Renal pelvis (tissue), 4 donors: Measurements from ENCODE around the gene RASSF1. TPM values are rescaled to one million over a fixed set of nuclear protein-coding genes. Genes with fewer than 3 reads are reported as not detected.

Experiments used
- DNase-seq: peaks from one replicate; pipeline ENCODE4 v3.0.0-alpha.2; 2013
- polyA plus RNA-seq, 3 donors: library from polyadenylated mRNA; unstranded; fragments of 120-200 nt; gene quantifications; one replicate each; pipeline ENCODE4 v1.2.1, GENCODE V29; 2013; ENCODE audit not compliant: insufficient read length in 3 of 3

Gene RASSF1
- polyA plus RNA-seq, 3 donors = 21.0 to 22.6 (median 21.5) TPM

GRCh38 chr3:50371133-50371685 lies 30.6 kb upstream of the RASSF1 start:
- DNase-seq = no peak

DNA sequence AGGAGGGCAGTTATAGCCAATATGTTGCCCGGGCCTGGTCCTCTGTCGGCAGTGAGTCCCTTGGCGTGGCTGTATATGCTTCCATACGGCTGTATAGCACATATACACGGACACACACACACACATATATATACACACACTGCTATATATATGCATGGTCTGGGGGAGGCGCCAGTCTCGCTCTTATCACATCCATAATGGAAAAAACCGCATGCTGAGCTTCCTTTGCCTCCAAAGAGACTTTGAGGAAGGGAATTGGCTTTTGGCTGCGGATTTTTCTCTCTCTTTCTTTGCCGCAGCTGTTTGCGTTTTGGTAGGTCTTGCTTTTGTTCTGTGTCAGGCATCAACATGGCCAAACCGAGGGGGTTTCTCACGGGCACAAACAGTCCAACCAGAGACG lies 30.0 kb upstream of the RASSF1 start:
- no peak for DNase-seq

DNA sequence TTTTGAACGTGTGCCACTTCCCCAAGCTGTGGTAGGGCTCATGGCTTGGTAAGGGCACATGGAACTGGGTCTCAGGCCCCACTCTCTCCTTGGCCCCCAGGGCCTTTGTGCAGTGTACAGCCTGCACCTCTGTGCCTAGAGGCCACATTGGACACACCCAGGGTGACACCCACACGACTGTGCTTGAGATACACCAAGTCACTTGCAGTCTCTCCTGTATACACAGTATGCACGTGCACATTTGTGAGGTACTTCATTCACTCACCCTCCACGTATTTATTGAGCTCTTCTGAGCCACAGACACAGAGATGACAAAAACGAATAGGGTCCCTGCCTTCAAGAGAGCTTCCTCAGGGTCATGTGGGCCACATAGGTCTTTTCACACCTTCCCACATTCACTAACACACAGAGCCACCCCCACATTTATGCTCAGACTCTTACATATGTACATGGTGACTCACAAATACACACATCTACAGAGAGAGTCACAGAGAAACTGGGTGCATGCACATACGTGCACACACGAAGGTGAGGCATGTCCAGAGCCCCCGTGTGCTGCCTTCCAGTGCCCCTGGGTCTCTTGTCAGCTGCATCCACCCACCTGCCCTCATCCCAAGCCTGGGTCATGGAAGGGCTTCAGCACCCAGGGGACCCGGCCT lies 28.5 kb upstream of the RASSF1 start:
- no peak for DNase-seq

DNA sequence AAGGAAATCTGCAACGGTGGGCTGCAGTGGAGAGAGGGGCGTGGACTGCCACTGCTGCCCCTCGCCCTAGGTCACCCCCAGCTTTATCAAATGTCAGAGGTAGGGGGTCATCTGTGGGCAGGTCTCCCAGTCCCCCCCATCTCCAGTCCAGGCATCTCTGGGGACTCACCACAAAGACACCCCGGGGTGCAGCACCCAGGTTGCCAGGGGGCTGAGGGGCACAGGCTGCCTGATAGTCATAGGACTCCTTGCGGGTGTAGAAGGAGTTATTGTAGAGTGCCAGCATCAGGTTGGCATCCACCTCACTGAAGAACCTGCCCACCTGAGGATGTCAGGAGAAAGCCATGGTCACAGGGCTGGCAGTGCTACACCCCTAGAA lies 25.2 kb upstream of the RASSF1 start:
- no peak for DNase-seq

GRCh38 chr3:50365080-50365841 lies 24.6 kb upstream of the RASSF1 start:
- peak; percentile 76 for DNase-seq

GRCh38 chr3:50364573-50365079 lies 24.0 kb upstream of the RASSF1 start:
- no peak for DNase-seq

DNA sequence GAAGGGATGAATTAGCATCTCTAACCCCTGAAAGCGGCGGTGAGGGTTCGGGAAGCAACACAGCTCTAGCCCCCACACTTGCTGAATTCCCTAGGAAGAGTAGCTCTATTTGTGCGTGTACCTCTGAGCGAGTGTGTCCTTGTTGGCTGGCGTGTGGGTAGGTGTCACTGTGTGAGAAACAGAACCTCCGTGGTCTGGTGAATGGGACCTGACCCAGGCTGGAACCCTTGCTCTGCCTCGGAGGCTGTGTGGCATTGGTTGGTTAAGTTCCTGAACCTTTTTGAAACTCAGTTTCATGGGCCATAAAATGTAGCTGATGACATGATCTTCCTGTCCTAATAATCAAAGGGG lies 19.1 kb upstream of the RASSF1 start:
- no peak for DNase-seq

- DNase-seq = peak; percentile 98
Measured at GRCh38 chr3:50358911-50359759, 18.5 kb upstream of the RASSF1 start, which contains the start of gene TMEM115. TMEM115 (minus strand) TSS chr3:50359521; CDS start chr3:50359063, 458 bp downstream.

GRCh38 chr3:50358355-50358910 lies 17.8 kb upstream of the RASSF1 start:
- DNase-seq = no peak

DNA sequence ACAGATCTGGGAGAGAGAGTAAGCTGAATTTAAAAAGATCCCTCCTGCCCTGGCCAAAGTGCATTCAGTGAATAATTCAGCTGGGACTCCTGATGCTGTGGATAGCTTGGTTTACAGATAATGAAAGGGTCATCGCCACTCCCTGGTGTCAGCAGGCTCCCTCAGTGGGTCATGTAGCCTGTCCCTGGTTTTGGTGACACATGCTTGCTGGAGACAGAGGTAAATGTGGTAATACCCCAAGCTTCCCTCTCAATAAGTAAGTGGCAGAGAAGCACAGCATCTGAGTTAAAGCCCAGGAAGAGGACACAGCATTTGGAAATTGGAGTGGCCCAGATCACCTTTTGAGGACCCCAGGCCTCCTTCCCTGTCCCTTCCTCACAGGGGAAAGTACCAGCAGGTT lies 16.8 kb upstream of the RASSF1 start:
- DNase-seq = no peak

DNA sequence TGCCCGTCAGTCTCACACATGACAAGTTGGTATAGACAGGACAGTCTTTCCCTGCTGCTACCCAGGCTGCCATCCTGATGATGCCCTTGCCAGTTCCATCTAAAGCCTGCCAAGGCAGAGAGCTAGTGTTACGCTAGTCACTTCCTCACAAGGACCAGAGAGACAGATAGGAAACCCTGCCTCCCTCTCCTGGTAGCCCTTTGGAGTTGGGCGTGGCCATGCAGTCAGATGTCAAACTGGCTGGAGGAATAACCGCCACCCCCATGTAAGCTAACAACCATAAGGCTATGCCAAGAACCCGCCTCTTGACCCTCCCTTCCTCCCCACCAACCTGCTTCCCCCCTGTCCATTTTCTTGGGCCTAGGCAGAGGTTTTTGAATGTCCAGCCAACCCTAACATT lies 15.9 kb upstream of the RASSF1 start:
- no peak for DNase-seq

- no peak for DNase-seq
Measured at GRCh38 chr3:50355829-50356552, 15.4 kb upstream of the RASSF1 start.

DNA sequence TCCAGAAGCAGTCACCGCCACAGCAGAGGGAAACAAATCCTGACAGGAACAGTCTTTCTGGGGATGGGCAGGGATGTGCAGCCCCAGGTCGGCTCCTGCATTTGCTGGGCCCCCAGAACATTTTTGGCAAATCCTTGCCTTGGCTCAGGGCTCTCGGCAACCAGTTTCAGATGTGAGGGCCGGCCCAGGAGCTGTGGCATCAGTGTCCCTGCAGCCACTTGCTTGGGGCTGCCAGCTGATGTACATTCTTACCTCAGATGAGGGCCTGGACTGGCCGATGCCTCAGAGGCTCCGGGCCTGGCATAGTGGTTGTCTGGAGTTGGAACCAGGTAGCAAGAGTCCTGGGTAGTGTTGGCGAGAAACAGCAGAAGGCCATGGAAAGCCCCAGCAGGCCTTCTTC lies 14.2 kb upstream of the RASSF1 start:
- no peak for DNase-seq

- DNase-seq = no peak
Measured at GRCh38 chr3:50354186-50354764, 13.6 kb upstream of the RASSF1 start.

DNA sequence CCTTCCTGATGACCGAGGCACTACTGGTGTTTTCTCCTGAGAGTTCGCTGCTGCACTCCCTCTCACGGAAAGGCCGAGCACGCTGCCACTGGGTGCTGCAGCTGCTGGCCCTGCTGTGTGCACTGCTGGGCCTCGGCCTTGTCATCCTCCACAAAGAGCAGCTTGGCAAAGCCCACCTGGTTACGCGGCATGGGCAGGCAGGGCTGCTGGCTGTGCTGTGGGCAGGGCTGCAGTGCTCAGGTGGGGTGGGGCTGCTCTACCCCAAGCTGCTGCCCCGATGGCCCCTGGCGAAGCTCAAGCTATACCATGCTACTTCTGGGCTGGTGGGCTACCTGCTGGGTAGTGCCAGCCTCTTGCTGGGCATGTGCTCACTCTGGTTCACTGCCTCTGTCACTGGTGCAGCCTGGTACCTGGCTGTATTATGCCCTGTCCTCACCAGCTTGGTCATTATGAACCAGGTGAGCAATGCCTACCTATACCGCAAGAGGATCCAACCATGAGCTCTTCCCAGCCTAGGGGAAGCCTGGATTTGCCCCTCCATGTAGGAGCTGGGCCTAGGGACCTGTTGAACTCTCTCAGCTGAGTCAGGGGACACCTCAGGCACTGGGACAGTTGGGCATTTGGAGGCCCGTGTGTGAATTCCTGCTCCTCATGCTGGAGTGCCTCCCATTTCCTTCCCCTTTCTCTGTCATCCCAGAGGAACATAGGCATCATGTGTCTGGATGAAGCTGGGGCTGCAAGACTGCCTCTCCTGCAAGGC lies 12.8 kb upstream of the RASSF1 start:
- DNase-seq = no peak

- DNase-seq = no peak
Measured at GRCh38 chr3:50352781-50353180, 12.1 kb upstream of the RASSF1 start.

DNA sequence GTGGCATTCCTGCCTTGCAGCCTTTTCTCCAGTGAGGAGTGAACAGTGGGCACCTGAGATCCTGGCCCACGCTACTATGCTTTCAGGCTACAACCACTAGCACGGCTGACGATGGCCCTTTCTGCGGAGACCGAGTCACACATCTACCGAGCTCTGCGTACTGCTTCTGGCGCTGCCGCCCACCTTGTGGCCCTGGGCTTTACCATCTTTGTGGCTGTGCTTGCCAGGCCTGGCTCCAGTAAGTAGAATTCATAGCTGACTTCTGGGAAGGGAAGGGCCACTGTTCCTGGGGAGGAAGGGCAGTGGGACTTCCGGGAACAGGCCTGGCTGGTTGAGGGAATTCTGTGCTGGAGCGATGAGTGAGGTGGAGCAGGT lies 10.7 kb upstream of the RASSF1 start:
- no peak for DNase-seq

DNA sequence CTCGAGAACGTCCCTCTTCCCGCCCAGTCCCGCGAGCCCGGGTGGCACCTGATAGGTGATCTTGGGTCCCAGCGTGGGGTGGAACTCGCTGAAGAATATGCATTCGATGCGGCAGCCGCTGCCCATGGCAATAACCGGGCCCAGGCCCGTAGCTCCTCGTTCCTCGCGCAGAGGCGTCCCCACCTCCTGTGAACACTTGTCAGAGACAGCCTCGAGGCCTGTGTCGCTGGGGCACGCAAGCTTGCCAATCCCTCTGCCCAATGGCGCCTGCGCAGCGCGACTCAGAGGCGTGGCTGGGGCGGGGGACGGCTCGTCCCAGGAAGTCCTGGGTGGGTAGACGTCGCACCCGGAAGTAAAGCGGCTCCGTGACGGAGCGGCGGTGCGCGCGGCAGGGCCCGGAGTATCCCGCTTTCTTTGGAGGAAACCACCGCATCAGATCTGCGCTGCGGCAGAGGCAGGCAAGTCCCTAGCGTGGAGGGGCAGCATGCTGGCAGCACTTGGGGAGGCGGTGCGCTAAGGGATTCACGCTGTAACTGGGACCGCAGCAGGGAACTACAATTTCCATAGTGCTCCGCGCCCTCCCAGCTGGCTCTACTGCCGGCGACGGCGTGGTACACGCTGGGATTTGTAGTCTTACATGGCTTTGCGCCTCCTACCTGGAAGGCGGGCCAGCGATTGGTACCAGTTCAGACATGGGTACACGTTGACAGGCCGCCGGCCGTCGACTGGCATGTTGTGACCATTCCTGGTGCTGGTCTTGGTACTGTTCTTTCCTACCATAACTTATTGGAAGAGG lies 10.1 kb upstream of the RASSF1 start, which contains the start of the genes CYB561D2 and NPRL2:
Gene CYB561D2, plus strand, starts transcription at position 336 of the 796 bp plus-strand sequence. CDS start 572 bp downstream, outside the sequence.
Gene NPRL2, minus strand, starts transcription at position 249 of the 796 bp plus-strand sequence. Its CDS starts 123 bp downstream, at position 126.
- DNase-seq = peak; percentile 92

DNA sequence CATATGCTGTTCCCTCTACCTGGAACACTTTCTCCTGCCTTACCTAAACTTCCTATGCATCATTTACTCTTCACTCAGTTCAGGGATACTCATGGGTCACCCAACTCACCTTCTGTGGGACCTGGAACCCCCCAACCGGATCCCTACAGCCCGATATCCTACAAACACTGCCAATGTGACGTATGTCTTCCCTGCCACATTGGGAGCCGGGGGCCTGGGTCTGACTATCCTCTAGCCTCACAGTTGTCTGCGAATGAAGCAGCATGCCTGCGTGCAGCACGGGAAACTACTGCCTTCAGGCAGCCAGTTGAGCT lies 9.5 kb upstream of the RASSF1 start:
- no peak for DNase-seq
